D341Med (cell line): ENCODE results near the gene TRPM3.
"Not testable (repeated sequence)": the region's sequence is repeated elsewhere in the genome, so short reads cannot be mapped to it uniquely, and the experiment has no call there.

Experiments
- DNase-seq: peaks from one replicate; pipeline ENCODE4 v3.0.0; 2012; ENCODE audit warnings: low spot score

The TRPM3 gene

GRCh38 chr9:70749066-70749465 lies 372.4 kb downstream of the TRPM3 start:
- DNase-seq, result no peak

DNA sequence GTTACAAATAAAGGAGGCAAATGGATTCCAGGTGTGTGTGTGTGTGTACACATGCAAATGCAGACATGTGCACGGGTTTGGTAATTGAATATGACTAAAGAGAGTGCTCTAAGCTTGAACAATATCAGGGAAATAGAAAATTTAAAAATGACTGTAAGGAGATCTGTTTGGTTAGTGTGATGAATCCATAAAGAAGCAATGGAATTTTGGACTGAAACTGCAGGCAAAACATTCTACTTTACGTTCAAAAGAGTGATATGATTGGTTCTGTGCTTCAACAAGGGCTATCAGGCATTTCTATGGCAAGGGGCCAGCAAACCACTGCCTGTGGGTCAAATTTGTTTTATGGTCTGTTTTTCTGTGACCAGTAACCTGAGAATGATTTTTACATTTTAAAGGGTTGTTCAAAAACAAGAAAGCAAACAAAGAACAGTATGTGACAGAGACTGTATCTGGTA lies 374.1 kb downstream of the TRPM3 start:
- no peak for DNase-seq

DNA sequence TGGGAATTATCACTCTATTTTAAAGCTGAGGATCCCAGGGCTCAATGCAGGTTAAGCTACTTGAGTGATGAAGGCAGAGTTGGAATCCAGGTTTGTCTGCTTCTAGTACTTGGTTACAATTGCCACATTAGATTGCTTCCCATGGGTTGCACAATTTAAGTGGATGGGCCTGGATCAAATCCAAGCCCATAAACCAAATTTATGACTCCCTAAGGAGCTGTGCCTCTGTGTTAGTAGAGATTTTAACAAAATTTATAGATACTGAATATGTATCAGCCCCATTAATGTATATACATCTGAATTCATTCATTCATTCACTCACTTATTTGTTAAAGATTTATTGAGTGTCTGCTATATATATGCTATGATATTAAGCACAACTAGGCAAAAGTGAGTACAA lies 374.7 kb downstream of the TRPM3 start:
- no peak for DNase-seq

DNA sequence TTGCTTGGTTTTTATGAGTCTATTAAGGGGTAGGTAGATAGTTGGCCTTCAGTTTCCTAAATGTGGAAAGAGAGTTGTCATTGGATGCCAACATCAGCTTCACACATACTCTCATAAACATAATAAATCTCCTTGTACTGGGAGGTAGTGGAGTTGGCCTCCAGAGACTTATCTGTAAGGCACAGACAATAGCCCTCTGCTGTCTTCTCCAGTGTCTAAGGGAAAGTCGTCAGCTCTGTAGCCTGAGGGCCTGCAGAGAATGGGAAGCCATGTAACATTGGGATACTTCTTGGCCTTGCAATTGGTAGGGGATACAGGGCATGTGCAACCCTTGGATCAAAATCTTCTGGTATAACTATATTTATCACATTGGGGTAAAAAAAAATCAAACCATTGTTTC lies 375.1 kb downstream of the TRPM3 start:
- no peak for DNase-seq

DNA sequence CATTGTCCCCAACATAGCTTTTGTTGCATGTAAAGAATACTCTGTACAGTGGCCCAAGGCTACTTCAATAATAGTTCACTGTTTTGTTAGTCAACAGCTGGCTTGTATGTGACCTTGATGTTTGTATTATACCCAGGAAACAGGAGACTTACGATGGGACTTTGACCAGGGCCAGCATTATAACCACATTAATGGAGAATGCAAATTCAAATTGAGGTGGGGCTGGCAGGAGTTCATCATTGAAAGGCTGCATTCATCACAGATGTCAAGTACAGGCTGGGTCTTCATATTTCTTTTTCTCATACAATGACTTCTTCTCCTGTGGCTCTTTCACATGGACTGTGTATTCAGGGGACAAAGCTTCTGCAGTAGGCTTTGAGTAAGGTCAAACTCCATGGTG lies 396.6 kb downstream of the TRPM3 start:
- not testable (repeated sequence) for DNase-seq

DNA sequence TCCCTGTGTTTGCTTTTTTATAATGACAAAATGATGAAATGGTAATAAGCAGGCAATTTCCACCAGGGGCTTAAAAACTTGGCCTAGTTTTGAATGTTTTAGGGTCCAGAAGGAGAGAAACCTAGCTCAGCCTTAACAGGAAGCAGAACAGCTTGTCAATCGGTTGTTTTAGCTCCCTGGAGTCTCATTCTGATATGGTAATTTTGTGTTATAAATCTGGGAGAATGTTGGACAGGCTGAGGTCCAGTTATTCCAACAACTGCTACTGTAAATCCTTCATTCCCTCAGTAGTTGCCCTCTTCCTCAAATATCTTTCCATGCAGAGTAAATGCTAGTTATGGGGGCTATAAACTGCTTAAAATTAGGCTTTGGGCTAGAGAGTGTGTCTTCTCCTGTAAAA lies 397.4 kb downstream of the TRPM3 start:
- not testable (repeated sequence) for DNase-seq

DNA sequence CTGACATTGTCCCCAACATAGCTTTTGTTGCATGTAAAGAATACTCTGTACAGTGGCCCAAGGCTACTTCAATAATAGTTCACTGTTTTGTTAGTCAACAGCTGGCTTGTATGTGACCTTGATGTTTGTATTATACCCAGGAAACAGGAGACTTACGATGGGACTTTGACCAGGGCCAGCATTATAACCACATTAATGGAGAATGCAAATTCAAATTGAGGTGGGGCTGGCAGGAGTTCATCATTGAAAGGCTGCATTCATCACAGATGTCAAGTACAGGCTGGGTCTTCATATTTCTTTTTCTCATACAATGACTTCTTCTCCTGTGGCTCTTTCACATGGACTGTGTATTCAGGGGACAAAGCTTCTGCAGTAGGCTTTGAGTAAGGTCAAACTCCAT lies 414.6 kb downstream of the TRPM3 start:
- not testable (repeated sequence) for DNase-seq

- DNase-seq, result no peak
These were observed 420.3 kb downstream of the TRPM3 start for GRCh38 chr9:70701163-70701562.

GRCh38 chr9:70696694-70697335 lies 424.6 kb downstream of the TRPM3 start:
- DNase-seq, result no peak

DNA sequence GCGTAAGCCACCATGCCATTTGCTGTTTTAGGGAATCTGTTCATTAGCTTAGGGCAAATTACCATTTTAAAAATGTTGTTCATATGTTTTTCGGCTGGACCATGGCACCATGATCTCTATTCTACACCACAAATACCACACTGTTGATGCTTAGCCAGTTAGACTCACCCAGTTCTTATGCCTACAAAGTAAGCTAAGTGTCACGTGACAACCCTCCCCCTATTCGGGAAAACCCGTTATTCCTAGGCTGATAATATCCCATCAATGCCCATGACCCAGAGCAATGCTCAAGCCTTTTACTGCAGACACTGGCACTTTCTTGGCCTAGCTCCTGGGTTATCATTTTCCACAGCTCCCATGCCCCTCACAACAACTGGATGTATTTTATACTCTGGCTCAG lies 426.7 kb downstream of the TRPM3 start:
- DNase-seq, result no peak

DNA sequence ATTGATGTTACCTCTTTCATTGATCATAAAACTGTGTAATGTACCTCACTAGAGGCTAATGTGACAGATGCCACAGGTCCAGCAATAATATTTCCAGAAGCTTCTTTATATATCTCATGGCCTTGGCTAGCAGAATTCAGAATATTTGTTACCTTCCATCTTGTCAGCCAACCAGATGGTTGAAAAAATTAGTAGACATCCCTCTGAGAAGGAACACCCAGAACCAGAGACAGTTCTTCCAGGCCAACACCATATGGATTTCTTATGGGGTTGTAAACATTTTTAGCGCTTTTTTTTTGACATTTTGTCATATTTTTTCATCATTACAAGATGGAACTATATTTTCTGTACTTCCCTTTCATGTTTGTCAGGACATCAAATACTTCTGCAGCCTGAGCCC lies 428.2 kb downstream of the TRPM3 start:
- no peak for DNase-seq

- no peak for DNase-seq
These were observed 429.0 kb downstream of the TRPM3 start for GRCh38 chr9:70692431-70692830.

DNA sequence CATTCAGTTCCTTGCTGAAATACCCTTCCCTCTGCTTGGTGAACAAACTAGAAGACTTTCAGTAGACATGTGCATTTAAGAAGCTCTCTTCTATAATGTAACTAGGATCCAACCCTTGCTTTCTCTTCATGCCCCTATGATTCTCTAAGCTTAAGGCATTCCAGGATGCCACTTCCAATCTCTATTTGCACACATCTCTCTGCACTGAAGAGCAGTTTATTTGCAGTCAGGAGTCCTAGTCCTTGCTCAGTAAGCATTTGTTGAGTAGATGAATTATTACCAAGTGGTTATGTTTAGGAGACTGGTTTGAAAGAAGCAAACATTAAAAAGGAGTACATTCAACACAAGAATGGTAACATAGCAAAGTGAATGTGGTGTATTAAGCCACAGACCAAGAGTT lies 432.7 kb downstream of the TRPM3 start:
- DNase-seq, result no peak

- DNase-seq, result no peak
These were observed 437.6 kb downstream of the TRPM3 start for GRCh38 chr9:70683841-70684240.

DNA sequence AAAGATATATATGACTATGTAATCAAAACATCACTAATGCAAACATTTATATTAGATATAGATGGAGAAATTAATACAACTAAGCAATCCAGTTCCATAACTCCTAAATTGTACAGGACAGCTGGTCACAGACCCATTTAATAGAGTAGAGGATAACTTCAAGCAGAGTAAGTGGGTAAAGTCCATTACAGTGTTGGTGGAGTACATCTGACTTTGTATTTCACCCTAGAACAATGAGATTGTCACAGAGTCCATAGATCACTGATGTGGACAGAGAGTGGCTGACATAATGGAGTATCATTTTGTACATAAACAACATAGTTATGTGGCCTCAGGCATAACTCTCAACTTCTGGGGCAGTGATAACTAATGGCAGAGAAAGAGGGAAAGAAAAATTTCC lies 439.1 kb downstream of the TRPM3 start:
- DNase-seq, result no peak

- no peak for DNase-seq
These were observed 441.6 kb downstream of the TRPM3 start for GRCh38 chr9:70679845-70680244.

DNA sequence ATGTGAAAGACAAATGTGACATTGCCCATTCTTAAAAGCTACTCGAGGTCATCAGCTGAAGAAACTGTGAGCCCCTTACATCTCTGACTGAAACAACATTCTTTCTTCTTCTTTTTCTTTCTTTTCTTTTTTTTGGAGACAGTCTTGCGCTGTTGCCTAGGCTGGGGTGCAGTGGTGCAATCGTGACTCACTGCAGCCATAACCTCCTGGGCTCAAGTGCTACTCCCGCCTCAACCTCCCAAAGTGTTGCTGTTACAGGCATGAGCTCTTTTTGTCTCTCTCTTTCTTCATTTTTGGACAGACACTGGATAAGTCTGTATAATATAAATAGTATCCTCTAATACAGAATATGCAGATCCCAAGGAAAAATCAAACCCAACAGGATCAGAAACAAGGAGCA lies 443.3 kb downstream of the TRPM3 start:
- DNase-seq, result no peak

GRCh38 chr9:70677055-70677735 lies 444.2 kb downstream of the TRPM3 start:
- DNase-seq, result no peak

- no peak for DNase-seq
These were observed 445.5 kb downstream of the TRPM3 start for GRCh38 chr9:70675868-70676370.

GRCh38 chr9:70673844-70674243 lies 447.6 kb downstream of the TRPM3 start:
- no peak for DNase-seq

DNA sequence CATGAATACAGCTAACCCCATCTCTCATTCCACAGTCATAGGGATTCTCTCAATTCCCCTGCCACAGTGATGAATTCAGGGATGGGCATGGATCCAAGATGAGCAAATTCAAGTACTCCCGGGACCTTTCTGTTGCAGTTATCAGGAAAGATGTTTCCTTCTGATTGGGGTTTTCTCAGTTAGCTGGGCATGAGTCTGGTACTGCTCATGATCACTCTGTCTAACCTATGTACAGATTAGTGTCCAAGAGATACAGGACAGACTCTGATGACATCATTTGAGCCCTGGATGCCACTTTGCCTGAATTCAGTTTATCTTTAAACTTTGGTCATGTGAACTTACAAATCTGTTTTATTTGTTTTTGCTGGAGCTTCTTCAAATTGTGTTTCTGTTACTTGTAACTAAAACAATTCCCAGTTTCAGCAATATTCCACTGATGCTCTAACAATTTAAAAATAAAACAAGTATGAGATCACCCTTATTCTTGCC lies 449.2 kb downstream of the TRPM3 start:
- DNase-seq, result no peak

DNA sequence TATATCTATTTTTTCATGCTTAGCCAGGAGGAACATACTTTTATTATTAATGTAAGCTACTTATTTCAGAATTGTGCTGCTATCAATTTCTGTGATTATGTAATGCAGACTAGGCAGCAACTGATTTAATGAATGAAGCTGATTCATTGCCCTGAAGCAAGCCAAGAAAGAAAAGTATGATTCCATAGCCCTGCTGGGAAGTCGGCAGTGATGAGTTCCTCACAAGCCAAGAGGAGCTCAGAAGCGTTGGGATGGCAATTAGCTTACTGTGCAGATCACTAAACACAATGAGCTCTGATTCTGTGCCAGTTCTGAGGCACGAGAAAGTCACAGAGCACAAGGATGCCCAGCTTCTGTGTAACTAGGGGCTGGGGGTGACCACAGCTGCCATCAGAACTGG lies 452.7 kb downstream of the TRPM3 start:
- DNase-seq, result no peak

DNA sequence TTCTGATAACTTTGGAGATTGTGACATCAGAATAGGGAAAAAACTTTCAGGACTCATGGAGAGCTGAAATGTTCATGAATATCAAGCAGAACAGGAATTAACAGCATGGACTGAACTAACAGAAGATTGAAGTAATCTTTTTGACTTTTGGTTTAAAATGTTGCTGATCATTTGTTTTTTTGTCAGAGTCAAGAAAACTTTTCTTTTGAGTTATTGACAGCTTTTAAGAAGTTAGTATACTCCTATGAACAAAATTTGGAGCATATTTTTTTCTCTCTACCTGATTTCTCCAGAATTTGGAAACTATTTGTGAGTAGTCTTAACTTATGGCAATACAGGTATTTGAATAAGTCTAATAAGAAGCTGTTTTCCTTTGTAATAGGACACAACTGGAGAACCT lies 462.7 kb downstream of the TRPM3 start:
- no peak for DNase-seq

DNA sequence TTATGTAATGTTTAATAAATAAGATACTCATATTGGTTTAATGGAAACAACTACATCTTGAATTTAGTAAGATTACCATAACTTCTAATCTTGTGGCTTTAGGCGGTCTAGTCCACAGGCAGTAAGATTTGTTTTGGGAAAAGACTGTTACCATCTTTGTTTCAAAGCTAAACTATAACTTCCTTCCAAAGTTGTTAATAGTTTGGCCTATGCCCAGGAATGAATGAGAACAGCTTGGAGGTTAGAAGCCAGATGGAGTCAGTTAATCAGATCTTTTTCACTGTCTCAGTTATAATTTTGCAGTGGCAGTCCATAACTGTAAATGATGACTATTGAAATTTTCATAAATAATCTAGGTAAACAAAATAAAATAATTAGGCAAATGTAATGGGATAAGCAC lies 465.1 kb downstream of the TRPM3 start:
- no peak for DNase-seq
